Aorta (tissue), 5 donors: ENCODE measurements around the gene LRPAP1. TPM values are rescaled to one million over a fixed set of nuclear protein-coding genes. Genes with fewer than 3 reads are reported as not detected.

ENCODE experiments used
- ATAC-seq: fragments of 200-7000 bp; cut with Tn5 transposase; one replicate; pipeline ENCODE4 v1.9.1; 2022; ENCODE audit warnings: moderate library complexity; ENCODE audit not compliant: low FRiP score
- DNase-seq, 2 donors: peaks; one replicate each; pipeline ENCODE4 v3.0.0-alpha.2; 2020
- H3K27ac ChIP-seq, 2 donors: one replicate each; pipeline ENCODE4 v1.5.1; 2013; ENCODE audit warnings: low read length in 2 of 2, mild to moderate bottlenecking in 2 of 2, moderate library complexity in 2 of 2, control low read depth in 1 of 2, inconsistent platforms in 1 of 2, low read depth in 1 of 2
- H3K27me3 ChIP-seq, 2 donors: one replicate each; pipeline ENCODE4 v1.6.1; 2013; ENCODE audit warnings: control low read depth in 1 of 2, low read length in 1 of 2, mild to moderate bottlenecking in 1 of 2, moderate library complexity in 1 of 2; ENCODE audit not compliant: insufficient read depth in 2 of 2, control insufficient read depth in 1 of 2
- H3K36me3 ChIP-seq, 2 donors: one replicate each; pipeline ENCODE4 v1.6.1; 2013; ENCODE audit warnings: control low read depth in 1 of 2, low read length in 1 of 2, mild to moderate bottlenecking in 1 of 2; ENCODE audit not compliant: insufficient read depth in 2 of 2, control insufficient read depth in 1 of 2
- H3K4me1 ChIP-seq, 2 donors: one replicate each; pipeline ENCODE4 v1.6.1; 2013; ENCODE audit warnings: low read length in 2 of 2, control low read depth in 1 of 2, mild to moderate bottlenecking in 1 of 2, moderate library complexity in 1 of 2; ENCODE audit not compliant: insufficient read depth in 2 of 2, control insufficient read depth in 1 of 2
- H3K4me3 ChIP-seq, 2 donors: one replicate each; pipeline ENCODE4 v1.5.1; 2013; ENCODE audit warnings: low read length in 2 of 2, control low read depth in 1 of 2, mild to moderate bottlenecking in 1 of 2
- H3K9me3 ChIP-seq: one replicate; pipeline ENCODE4 v1.6.1; 2013; ENCODE audit warnings: mild to moderate bottlenecking, low read length; ENCODE audit not compliant: control insufficient read depth
- WGBS, 2 donors: extraction: QIAGEN DNeasy Blood & Tissue Kit; methylation state at CpG; one replicate each; pipeline ENCODE4 v1.1.7; 2013; 5-methylcytosine and 5-hydroxymethylcytosine counted together
- intact Hi-C, 2 donors: fragments of 100-400 bp; cut with DNase I; formaldehyde crosslinking; loops; one replicate each; pipeline versions ENCODE4 v1.14.2 to v1.15.0; 2022
- polyA plus RNA-seq, 2 donors: library from polyadenylated mRNA; stranded (reverse); fragments of 200-250 nt; gene quantifications; one replicate each; pipeline ENCODE4 v1.2.3, GENCODE V29; 2013
- total RNA-seq, 2 donors: library from RNA; stranded (reverse); fragmentation: NEBNext Ultra II Directional; extraction: Animal tissue kit (Norgen Biotek cat#: 25700); gene quantifications; one replicate each; pipeline ENCODE4 v1.2.1, GENCODE V29; 2021
- donor health status: healthy with polysubstance abuse.
- donor health status: Bipolar disorder and iron deficiency.
- donor health status: DM: no; HTN: no; CAD: no.
- donor health status: DM: no; HTN: no; CAD: no.
- donor health status: DM: yes; HTN: yes; CAD: no.

Gene LRPAP1
- total and polyA plus RNA-seq, 4 donors = 95.4 to 196 (median 132) TPM

DNA sequence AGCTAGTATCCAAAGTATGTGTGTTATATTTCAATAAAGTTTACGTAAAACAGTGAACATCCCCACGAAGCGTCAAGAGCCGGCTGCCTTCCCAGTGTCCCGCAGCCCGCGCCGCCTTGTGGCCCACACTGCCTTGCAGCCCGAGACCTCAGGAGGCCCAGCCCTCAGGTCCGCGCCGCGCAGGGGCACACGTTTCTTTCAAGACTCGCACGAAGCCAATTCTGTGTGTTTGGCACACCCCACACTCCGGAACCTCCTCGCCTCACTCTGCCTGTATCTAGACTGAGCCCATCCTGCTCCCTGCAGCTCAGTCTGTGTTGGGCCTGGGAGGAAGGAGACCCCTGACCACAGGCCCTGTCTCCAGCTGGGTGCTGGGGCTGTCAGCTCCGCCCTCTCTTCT lies 5.8 kb downstream of the LRPAP1 start:
- no peak for ATAC-seq
- H3K4me1 ChIP-seq = no peaks in the 10 kb centered on the region
- WGBS, 2 donors = 93 to 94% methylated on average over 19 of the region's 19 CpGs
- H3K36me3 ChIP-seq = peaks cover 0 to 11% of the 10 kb centered on the region in 2 donors
- no peaks in the 10 kb centered on the region for H3K27me3 ChIP-seq
- intact Hi-C loops = no loop called here
- H3K27ac ChIP-seq = no peak overlapping the region
- DNase-seq = peak; percentile 35 to 75
- H3K9me3 ChIP-seq = no peaks in the 10 kb centered on the region
- H3K4me3 ChIP-seq = no peak overlapping the region

DNA sequence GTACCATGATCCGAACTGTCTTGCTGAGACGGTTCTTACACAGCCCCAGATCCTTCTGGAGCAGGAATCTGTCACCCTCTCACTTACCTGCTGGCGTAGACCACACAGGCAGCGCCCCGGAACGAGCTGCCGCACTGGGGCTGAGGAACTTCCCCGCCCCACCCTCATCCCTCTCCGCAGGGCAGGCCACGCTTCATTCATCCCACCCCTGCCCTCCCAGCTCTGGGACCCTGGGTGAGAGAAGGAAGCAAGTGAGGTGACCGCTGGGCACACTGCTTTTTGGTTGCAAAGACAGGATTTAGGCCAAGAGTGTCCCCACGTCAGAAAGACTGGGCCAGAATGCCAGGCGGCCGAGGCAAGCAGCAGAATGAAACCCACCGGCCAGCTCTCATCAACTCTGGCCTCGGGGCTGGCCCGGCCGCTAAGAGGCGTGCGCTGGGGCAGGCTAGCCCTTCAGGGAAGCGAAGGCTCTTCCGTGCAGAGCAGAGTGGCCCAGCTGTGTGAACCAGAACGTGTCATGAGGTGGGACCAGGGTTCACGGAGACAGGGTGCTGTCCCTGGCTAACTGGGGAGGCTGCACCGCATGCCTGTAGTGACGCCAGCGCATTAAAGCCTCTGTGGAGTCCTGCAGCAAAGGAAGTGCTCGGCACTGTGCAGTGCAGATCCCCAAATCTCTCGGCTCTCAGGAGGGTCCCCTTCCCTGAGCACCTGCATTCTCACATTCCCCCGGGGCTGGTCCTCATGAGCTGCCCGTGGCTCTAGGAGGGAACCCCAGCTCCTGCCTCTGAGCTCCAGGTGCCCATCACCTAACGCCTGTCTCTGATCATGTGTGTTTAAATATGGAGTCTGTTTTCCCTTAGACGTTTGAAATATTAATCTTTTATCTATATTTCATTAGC lies 6.4 kb downstream of the LRPAP1 start:
- H3K27ac ChIP-seq = no peak overlapping the region
- no peak overlapping the region for H3K4me3 ChIP-seq
- no peaks in the 10 kb centered on the region for H3K9me3 ChIP-seq
- 85 to 87% methylated on average over 33 of the region's 33 CpGs for WGBS, 2 donors
- peaks cover 0 to 11% of the 10 kb centered on the region in 2 donors for H3K36me3 ChIP-seq
- ATAC-seq = no peak
- H3K27me3 ChIP-seq = no peaks in the 10 kb centered on the region
- H3K4me1 ChIP-seq = no peaks in the 10 kb centered on the region
- peak; percentile 32 to 59 for DNase-seq
- intact Hi-C loops = no loop called here

DNA sequence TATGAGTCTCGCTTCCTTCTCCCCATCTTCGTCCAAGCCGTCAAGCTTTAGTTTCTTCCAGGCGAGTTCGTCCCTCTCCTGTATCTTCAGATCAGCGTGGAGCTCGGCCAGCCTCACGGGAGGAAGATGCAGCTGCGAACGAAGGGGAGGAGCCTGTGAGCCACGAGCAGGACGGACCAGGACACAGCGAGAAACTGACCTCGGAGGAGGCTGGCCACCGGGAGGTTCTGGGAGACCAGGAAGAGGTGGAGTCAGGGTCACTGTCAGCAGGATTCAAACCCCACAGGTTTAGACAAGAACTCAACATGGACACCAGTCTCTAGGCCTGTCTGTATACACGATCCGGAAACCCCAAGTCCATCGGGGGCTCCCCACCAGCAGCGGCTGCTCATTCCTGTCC lies 7.3 kb downstream of the LRPAP1 start:
- no peak for ATAC-seq
- peak; percentile 21 to 54 for DNase-seq
- 81 to 82% methylated on average over 19 of the region's 19 CpGs for WGBS, 2 donors

DNA sequence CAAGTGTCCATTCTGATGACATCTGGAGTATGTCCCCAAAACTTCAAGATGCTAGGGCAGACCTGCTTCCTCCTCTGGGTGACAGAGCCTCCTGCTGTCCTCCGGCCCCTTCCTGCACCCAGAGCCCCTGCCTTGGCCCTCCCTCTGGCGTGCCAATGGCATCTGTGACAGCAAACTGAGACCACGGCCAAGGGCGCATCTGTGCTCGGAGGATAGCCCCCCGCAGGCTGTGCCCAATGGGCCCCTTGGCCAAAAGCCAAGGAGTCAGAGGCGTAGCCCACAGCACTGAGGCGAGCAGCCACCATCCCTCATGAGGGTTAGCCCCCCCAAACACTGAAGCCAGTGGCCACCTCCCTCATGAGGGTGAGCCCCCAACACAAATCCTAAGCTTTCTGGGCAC lies 7.9 kb downstream of the LRPAP1 start:
- no peaks in the 10 kb centered on the region for H3K9me3 ChIP-seq
- no peak overlapping the region for H3K27ac ChIP-seq
- H3K4me1 ChIP-seq = no peaks in the 10 kb centered on the region
- no peak for ATAC-seq
- intact Hi-C loops = no loop called here
- peak; percentile 24 to 63 for DNase-seq
- peaks cover 4 to 13% of the 10 kb centered on the region in 2 donors for H3K36me3 ChIP-seq
- H3K27me3 ChIP-seq = no peaks in the 10 kb centered on the region
- H3K4me3 ChIP-seq = no peak overlapping the region
- 88 to 90% methylated on average over 8 of the region's 8 CpGs for WGBS, 2 donors

More for the DNA sequence above, 7.3 kb downstream of the LRPAP1 start:
- intact Hi-C loops = no loop called here
- Histone ChIP-seq H3K36me3 (peaks cover 0 to 11% of the 10 kb centered on the region in 2 donors), H3K27me3 (no peaks in the 10 kb centered on the region), H3K27ac (no peak overlapping the region), H3K4me1 (no peaks in the 10 kb centered on the region), H3K4me3 (no peak overlapping the region), H3K9me3 (no peaks in the 10 kb centered on the region)

DNA sequence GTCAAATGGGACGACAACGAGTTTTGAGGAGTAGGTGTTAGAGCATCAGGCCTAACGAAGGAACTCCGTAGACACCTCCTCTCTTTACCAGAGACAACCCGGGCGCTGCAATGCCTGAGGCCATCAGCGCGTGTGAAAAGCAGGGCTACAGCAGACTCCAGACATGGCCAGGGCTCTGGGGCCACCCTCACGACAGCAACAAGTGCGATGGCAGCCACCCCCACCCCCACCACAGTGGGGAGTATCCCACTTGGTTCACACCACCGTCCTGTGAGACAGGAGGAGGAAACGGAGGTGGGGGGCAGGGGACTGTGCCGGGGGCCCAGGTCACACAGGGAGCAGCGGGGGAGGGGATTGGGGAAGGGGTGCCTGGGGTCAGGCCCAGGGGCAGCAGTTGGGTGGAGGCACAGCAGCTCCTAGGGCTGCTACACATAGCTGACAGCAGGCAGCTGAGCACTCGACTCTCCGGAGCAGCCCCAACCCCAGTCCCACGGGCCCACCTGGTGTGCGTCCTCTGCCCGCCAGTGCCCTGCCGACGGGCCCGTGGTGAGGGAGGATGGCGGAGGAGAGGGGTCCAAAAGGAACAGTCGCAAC lies 8.5 kb downstream of the LRPAP1 start:
- WGBS, 2 donors = 86 to 88% methylated on average over 24 of the region's 24 CpGs
- no peak overlapping the region for H3K27ac ChIP-seq
- H3K4me1 ChIP-seq = no peaks in the 10 kb centered on the region
- intact Hi-C loops = no loop called here
- no peaks in the 10 kb centered on the region for H3K9me3 ChIP-seq
- no peak overlapping the region for H3K4me3 ChIP-seq
- H3K27me3 ChIP-seq = no peaks in the 10 kb centered on the region
- DNase-seq (peak; percentile 46 to 60), ATAC-seq (no peak)
- H3K36me3 ChIP-seq = peaks cover 4 to 13% of the 10 kb centered on the region in 2 donors

DNA sequence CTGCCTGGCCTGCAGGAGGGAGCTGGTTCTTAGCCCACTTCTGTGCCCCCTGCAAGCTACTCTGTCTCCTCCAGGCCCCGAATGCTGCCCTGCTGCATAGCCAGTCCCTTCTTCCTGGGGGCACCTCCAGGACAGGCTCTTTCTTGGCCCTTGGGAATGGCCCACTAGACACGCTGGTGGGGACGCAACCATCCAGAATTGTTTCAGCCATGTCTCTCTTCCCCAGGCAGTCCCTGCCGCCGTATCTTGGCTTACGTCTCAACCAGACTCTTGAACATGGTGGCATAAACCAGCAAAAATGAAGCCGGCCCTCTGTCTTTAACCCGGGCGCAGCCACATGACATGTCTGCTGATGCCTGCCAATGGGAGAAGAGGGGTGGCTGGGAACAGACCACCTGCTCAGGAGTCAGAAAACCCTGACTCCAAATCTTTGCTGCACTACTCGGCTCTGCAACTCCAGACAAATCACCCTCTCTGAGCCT lies 9.0 kb downstream of the LRPAP1 start:
- no peak overlapping the region for H3K4me3 ChIP-seq
- 95% methylated on average over 10 of the region's 10 CpGs for WGBS, 2 donors
- peak; percentile 21 to 62 for DNase-seq

DNA sequence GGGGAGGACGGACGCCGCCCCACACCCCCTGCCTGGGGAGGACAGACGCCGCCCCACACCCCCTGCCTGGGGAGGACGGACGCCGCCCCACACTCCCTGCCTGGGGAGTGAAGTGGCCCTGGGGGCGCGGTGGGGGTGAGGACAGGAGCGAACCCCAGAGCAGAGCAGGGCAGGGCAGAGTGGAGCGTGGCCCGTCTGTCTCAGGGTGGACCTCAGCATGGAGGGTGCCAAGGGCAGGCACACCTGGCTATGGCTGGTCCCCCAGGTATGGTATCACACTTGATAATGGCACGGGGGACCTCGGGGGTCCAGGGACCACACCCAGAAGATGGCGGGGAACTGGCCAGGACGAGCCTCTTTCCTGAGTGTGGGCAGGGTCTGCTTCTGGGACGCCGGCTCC lies 9.6 kb downstream of the LRPAP1 start:
- Histone ChIP-seq H3K27me3 (no peaks in the 10 kb centered on the region), H3K4me1 (no peaks in the 10 kb centered on the region), H3K36me3 (peaks cover 4 to 17% of the 10 kb centered on the region in 2 donors), H3K27ac (no peak overlapping the region), H3K4me3 (no peak overlapping the region), H3K9me3 (no peaks in the 10 kb centered on the region)
- intact Hi-C loops = no loop called here
- ATAC-seq (no peak), DNase-seq (peak; percentile 34 to 68)
- 96 to 97% methylated on average over 19 of the region's 19 CpGs for WGBS, 2 donors

More for the DNA sequence above, 9.0 kb downstream of the LRPAP1 start:
- intact Hi-C loops = no loop called here
- H3K9me3 ChIP-seq = no peaks in the 10 kb centered on the region
- H3K27ac ChIP-seq = no peak overlapping the region
- no peaks in the 10 kb centered on the region for H3K4me1 ChIP-seq
- ATAC-seq = no peak
- no peaks in the 10 kb centered on the region for H3K27me3 ChIP-seq
- H3K36me3 ChIP-seq = peaks cover 4 to 14% of the 10 kb centered on the region in 2 donors

DNA sequence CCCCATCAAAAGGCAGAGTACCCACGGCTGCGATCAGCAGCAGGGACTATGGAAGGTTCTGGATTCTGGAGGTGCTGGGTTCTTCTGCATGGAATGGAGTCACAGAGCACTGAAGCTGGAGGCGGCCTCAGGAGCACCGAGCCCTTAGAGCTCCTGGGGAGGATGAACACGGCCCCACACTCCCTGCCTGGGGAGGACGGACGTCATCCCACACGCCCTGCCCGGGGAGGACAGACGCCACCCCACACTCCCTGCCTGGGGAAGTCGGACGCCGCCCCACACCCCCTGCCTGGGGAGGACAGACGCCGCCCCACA lies 9.9 kb downstream of the LRPAP1 start:
- H3K27ac ChIP-seq = no peak overlapping the region
- 86 to 94% methylated on average over 15 of the region's 15 CpGs for WGBS, 2 donors
- peak; percentile 22 to 67 for DNase-seq

More for the DNA sequence above, 9.9 kb downstream of the LRPAP1 start:
- Histone ChIP-seq H3K4me1 (no peaks in the 10 kb centered on the region), H3K4me3 (no peak overlapping the region), H3K36me3 (peaks cover 4 to 20% of the 10 kb centered on the region in 2 donors), H3K9me3 (no peaks in the 10 kb centered on the region), H3K27me3 (no peaks in the 10 kb centered on the region)
- ATAC-seq = no peak
- intact Hi-C loops = no loop called here
